ENCODE data around the gene SZRD1. TPM values are rescaled to one million over a fixed set of nuclear protein-coding genes. Genes with fewer than 3 reads are reported as not detected.
A peak's percentile ranks its signal among the peaks of the same experiment; 100 is the strongest.

SZRD1 gene
- total and polyA plus RNA-seq, 9 of the 15 experiments (the other 6 are each of a cell fraction or from before 2014, with no cell fraction given) = 3.9 to 149 (median 82.5) TPM

GRCh38 chr1:16351994-16352841, 14.8 kb upstream of the SZRD1 start, which contains the start of gene FBXO42 (continued):
- no peak for TF ChIP-seq MTF1 (CRISPR knock-in tag; IDR thresholded peaks at IDR 0.05; ENCODE audit: borderline replicate concordance)
- TF ChIP-seq MEIS2 (IDR thresholded peaks at IDR 0.05; ENCODE audit: partially characterized antibody) = peak; percentile 94
- TF ChIP-seq GABPB1 (CRISPR knock-in tag; IDR thresholded peaks at IDR 0.05) = peak; percentile 74; the same call in 1 of the 2 replicates
- peak; percentile 76 for TF ChIP-seq ZBTB1 (CRISPR knock-in tag; IDR thresholded peaks at IDR 0.05; ENCODE audit: borderline replicate concordance, low read depth)
- no peak for TF ChIP-seq TCFL5 (CRISPR knock-in tag; conservative IDR thresholded peaks at IDR 0.05)
- TF ChIP-seq RBFOX2 (IDR thresholded peaks at IDR 0.05; ENCODE audit: low read depth, low read length) = peak; percentile 99
- no peak for TF ChIP-seq ZFPM2 (CRISPR knock-in tag; IDR thresholded peaks at IDR 0.05)
- TF ChIP-seq TFAP4 (CRISPR knock-in tag; IDR thresholded peaks at IDR 0.05; ENCODE audit: borderline replicate concordance) = peak; percentile 93
- 0 out of 2 replicates have a peak, but pooled peaks have one; percentile 74 for TF ChIP-seq ZNF175 (CRISPR knock-in tag; IDR thresholded peaks at IDR 0.05; ENCODE audit: low read depth)
- TF ChIP-seq IRF2 (CRISPR knock-in tag; IDR thresholded peaks at IDR 0.05) = no peak
- TF ChIP-seq CBFB (CRISPR knock-in tag; IDR thresholded peaks at IDR 0.05) = peak; percentile 88; the same call in 1 of the 2 replicates
- TF ChIP-seq ZNF324 (CRISPR knock-in tag; IDR thresholded peaks at IDR 0.05) = no peak
- peak; percentile 34 to 46 for TF ChIP-seq RAD21 (CRISPR knock-in tag; conservative IDR thresholded peaks at IDR 0.05 in 1 of 2, IDR thresholded peaks at IDR 0.05 in 1 of 2)
- TF ChIP-seq, protein P1, sequence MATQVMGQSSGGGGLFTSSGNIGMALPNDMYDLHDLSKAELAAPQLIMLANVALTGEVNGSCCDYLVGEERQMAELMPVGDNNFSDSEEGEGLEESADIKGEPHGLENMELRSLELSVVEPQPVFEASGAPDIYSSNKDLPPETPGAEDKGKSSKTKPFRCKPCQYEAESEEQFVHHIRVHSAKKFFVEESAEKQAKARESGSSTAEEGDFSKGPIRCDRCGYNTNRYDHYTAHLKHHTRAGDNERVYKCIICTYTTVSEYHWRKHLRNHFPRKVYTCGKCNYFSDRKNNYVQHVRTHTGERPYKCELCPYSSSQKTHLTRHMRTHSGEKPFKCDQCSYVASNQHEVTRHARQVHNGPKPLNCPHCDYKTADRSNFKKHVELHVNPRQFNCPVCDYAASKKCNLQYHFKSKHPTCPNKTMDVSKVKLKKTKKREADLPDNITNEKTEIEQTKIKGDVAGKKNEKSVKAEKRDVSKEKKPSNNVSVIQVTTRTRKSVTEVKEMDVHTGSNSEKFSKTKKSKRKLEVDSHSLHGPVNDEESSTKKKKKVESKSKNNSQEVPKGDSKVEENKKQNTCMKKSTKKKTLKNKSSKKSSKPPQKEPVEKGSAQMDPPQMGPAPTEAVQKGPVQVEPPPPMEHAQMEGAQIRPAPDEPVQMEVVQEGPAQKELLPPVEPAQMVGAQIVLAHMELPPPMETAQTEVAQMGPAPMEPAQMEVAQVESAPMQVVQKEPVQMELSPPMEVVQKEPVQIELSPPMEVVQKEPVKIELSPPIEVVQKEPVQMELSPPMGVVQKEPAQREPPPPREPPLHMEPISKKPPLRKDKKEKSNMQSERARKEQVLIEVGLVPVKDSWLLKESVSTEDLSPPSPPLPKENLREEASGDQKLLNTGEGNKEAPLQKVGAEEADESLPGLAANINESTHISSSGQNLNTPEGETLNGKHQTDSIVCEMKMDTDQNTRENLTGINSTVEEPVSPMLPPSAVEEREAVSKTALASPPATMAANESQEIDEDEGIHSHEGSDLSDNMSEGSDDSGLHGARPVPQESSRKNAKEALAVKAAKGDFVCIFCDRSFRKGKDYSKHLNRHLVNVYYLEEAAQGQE (IDR thresholded peaks at IDR 0.05; ENCODE audit: borderline replicate concordance) = peak; percentile 49; the same call in 1 of the 2 replicates
- TF ChIP-seq, protein P1 (CRISPR knock-in tag; IDR thresholded peaks at IDR 0.05; ENCODE audit: low read depth) = peak; percentile 70; the same call in 1 of the 2 replicates
- no peak for TF ChIP-seq GTF2A2 (tag; IDR thresholded peaks at IDR 0.05)
- TF ChIP-seq ZNF75A (CRISPR knock-in tag; IDR thresholded peaks at IDR 0.05) = peak; percentile 41; the same call in 1 of the 2 replicates
- TF ChIP-seq TARDBP (IDR thresholded peaks at IDR 0.05) = peak; percentile 73
- peak in 1 of 2 experiments; percentile 68; a peak in 3 of 4 replicates for TF ChIP-seq NONO (IDR thresholded peaks at IDR 0.05; ENCODE audit: low read depth in 2 of 2, low read length in 1 of 2)
